Activated CD4-positive, CD25-positive, alpha-beta regulatory T cell (primary cell): ENCODE data around the gene EFS.

Experiments
- DNase-seq, 4 experiments: peaks; one replicate each; lab custom pipeline; 2025; lab: John Stamatoyannopoulos, UW

EFS gene

GRCh38 chr14:23358042-23358441 lies 6.9 kb downstream of the EFS start:
- no peak for DNase-seq

DNA sequence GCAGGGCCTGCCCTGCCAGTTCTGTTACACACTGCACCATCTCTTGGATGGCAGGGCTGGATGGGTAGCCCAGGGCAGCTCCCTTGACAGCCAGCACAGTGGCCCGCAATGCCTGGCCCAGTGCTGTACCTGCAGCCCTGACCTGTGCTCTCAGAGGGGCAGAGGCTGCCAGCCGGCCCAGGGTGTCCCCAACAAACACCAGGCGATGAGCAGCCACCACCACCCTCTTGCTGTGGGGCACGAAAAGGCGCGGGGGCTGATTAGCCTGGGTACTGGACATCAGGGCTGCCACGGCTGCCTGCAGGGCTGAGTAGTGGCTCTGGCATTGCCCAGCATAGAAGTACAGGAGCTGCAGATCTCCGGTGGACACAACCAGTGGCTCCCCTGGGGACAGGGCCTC lies 7.7 kb downstream of the EFS start:
- DNase-seq, result no peak

GRCh38 chr14:23356662-23357061 lies 8.3 kb downstream of the EFS start:
- DNase-seq, result no peak

GRCh38 chr14:23355871-23356435 lies 9.0 kb downstream of the EFS start:
- no peak for DNase-seq

- no peak for DNase-seq
These were observed 10.0 kb downstream of the EFS start for GRCh38 chr14:23354990-23355389.

- no peak for DNase-seq
These were observed 11.6 kb downstream of the EFS start for GRCh38 chr14:23353433-23353780.

- DNase-seq, result peak in 3 of 4 experiments; percentile 9 to 24 (median 14)
These were observed 12.2 kb downstream of the EFS start, which contains the start of gene SLC22A17 for GRCh38 chr14:23352506-23353432. SLC22A17 (minus strand) TSS chr14:23352887.

DNA sequence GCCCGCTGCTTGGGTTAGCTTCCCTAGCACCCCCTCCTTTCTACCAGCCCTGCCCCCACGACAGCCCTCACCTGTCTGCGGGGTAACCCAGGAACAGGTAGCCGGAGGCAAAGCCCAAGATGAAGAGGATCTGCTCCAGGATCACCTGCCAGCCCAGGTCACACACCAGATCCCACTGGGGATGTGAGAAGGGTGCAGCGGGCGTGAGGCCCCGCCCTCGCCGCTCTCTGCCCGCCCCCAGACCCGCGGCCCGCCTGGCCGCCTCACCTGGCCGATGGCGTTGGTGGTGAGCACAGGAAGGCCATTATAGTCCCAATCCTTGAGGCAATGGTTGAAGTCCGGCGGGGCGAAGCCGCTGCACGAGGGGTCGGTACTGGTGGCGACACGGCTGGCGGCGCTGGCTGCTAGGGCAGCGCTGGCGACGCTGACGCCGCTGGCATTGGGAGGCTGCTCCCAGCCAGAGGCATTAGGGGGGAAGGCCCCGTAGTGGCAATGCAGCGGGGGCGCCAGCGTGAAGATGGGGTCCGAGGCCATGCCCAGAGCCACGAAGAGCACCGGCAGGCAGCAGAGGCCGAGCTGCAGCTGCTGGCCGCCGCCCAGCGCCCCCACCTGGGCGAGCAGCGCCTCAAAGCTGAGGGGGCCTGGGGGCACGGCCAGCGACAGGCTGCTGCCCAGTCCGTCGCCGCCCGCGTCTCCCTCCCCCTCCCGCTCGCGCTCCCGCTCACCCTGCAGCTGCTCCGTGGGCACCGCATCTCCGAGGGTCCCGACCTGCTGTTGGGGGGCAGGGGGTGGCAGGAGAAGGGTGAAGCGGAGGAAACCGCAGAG lies 13.1 kb downstream of the EFS start:
- DNase-seq, result no peak

GRCh38 chr14:23349156-23349845 lies 15.7 kb downstream of the EFS start:
- no peak for DNase-seq

DNA sequence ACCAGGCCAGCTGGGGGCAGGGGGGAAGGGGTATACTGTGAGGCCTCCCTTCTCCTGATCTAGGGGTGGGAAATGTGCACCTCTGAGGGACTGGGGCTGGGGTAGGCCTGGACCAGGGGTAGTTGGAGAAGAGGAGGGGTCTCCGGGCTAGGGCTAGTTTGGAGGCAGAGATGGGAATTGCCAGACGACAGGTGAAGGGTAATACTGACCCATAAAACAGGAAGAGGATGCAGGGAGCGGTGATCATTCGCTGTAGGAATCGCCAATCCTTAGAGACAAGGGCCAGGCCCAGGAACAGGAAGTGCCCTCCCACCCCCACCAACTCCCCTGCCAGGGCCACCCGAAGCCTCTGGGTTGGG lies 16.7 kb downstream of the EFS start:
- no peak for DNase-seq

- DNase-seq, result no peak
These were observed 17.3 kb downstream of the EFS start for GRCh38 chr14:23347406-23348296.

DNA sequence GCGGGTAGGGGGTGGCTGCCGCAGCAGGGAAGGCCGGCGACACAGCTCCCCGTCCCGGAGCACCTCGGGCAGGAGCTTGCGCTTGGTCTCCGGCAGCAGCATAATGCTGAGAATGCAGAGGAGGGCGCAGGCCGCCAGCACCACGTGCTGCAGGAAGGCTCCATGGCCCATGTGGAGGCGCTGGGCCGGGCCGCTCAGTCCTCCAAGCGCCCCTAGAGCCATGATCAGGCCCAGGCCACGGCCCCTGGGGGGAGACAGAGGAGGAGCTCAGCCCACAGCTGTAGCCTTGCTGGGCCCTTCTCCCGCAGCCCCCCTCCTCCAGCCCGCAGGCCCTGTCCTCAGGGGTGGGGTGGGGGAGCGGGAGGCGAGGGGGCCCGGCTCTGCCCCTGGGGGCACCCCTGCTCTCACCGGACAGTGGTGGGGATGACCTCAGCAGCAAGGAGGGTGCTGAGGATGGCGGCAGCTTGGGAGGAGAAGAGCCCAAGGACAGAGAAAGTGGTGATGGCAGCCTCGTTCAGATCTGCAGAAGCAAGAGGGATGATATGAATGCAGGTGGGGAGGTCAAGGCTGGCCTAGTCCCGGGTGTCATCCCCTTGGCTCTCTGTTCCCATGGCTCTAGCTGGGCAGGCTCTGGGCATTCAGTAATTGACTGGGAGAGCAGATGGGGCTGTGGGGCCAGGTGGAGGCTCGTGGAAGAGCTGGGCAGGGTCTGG lies 18.1 kb downstream of the EFS start:
- no peak for DNase-seq

- DNase-seq, result no peak
These were observed 18.8 kb downstream of the EFS start for GRCh38 chr14:23345987-23346692.

DNA sequence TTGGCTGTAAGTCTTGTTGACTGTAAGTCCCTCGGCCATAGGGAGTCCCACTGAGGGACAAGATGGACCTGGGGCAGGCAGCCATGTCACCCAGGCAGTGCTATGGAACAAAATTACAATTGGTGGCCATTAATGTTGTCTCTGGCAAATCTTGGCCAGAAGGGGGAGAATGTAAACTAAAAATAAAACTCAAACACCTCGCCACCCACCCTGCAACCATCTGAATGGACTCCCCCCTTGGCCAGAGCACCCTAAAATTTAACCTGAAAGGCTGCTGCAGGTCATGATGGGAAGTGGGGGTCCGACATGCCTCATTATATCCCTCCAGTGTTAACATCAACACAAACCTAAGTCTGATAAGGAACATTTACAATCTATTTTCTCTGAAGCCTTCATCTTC lies 20.5 kb downstream of the EFS start:
- DNase-seq, result no peak

DNA sequence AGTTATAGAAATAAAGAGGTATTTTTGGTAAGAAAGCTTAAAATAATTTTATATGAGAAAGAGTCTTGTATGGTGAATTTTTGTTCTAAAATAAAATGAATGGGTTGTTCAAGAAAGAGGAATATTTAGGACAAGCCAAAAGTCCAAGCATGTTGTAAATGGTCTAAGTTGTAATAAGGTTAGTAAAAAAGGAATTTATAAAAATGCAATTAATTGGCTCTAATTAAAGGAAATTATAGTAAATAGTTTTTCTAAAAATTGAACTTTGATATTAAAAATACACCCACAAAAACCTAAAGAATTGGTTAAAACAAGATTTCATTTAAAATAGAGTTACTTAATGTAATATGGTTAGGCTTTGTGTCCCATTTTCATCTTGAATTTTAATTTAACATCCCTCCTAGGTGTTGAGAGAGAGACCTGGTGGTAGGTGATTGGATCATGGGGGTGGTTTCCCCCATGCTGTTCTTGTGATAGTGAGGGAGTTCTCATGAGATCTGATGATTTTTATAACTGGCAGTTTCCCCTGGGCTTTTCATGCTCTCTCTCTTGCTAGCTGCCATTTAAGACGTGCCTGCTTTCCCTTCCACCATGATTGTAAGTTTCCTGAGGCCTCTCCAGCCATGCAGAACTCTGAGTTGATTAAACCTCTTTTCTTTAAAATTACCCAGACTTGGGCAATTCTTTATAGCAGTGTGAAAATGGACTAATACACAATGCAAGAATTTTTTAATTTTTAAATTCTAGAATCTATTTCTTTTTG lies 25.3 kb downstream of the EFS start:
- DNase-seq, result no peak

GRCh38 chr14:23335623-23336022 lies 29.3 kb downstream of the EFS start:
- DNase-seq, result no peak

DNA sequence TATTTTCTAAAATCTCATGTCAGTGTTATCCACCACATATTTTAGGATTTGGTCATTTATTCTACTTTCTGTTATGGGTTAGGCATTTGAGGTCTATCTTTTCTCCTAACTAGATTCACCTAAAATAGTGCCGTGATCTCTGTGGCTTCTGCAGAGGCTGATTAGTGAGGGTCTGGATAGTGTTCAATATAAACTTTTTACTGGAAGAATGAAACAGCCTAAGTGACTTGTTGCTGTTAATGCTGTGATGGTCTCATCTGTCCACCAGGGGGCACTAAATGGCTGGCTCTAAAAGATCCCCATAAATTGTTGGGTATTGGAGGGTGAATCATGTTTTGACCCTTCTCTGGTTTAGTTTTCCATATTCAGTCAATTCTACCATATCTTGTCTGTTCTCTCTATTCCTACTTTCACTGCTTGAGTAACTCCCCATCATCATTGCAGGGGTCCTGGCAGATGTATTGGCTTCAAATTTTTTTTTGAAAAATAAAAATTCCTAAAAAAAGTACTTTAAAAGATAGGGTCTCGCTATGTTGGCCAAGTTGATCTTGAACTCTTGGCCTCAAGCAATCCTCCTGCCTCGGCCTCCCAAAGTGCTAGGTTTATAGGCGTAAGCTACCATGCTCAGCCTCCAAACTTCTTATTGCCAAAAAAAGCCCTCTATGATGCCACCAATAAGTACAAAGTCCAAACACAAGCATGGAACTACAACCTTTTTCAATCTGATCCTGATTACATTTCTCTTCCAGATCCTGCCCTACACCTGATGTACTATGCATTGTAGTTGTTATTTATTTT lies 36.8 kb downstream of the EFS start:
- DNase-seq, result peak; percentile 19 to 45 (median 21)
